IMR-90 (cell line): ENCODE data around the gene SPPL3.

ENCODE experiments used
- CTCF ChIP-seq: conservative IDR thresholded peaks from 2 replicates; pipeline ENCODE4 v1.5.1; 2012; ENCODE audit warnings: mild to moderate bottlenecking, low read depth, low read length, improper control_type of control experiment
- POLR2A ChIP-seq: IDR thresholded peaks from 2 replicates; pipeline ENCODE4 v1.6.1; 2012; ENCODE audit warnings: mild to moderate bottlenecking, low read depth, low read length

- TF ChIP-seq POLR2A: no peak
- TF ChIP-seq CTCF: no peak
Measured at GRCh38 chr12:120771097-120771496, 133.1 kb downstream of the SPPL3 start.
